ENCODE measurements around the gene HMOX1. TPM values are rescaled to one million over a fixed set of nuclear protein-coding genes. Genes with fewer than 3 reads are reported as not detected.
A peak's percentile ranks its signal among the peaks of the same experiment; 100 is the strongest.
"Not testable (repeated sequence)": the region's sequence is repeated elsewhere in the genome, so short reads cannot be mapped to it uniquely, and the experiment has no call there.

The HMOX1 gene
- total RNA-seq, 1 experiment from 2014 or later: 6.3 TPM

- no peak for DNase-seq (ENCODE audit: low read depth)
These were observed 51.5 kb downstream of the HMOX1 start for GRCh38 chr22:35432228-35432905.

- DNase-seq (ENCODE audit: low read depth): no peak
These were observed 53.3 kb downstream of the HMOX1 start for GRCh38 chr22:35434061-35434710.

DNA sequence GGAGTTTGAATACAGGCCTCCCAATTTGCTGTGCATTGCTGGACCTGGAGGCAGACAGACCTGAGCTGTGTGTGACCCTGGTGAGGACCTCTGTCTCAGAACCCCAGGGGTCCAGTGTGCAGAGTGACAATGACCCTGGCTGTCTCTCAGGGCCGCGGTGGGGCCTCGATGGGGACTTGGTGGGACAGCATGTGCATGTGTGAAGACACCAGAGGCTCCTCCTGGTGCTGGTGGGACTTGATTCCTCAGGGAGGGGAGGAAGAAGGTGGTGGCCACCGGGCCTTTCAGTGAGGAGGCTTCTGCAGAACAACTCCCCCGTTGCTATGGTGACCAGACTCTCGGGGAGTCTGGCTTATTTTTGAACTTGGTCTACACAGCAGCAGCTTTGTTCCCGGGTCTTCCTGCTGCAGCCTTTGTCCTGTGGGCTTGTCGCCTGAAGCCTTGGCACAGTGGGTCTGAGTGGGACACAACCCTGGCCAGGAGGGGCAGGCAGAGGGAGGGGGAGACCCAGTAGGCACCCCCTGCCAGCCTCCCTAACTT lies 54.4 kb downstream of the HMOX1 start:
- no peak for DNase-seq (ENCODE audit: low read depth)

DNA sequence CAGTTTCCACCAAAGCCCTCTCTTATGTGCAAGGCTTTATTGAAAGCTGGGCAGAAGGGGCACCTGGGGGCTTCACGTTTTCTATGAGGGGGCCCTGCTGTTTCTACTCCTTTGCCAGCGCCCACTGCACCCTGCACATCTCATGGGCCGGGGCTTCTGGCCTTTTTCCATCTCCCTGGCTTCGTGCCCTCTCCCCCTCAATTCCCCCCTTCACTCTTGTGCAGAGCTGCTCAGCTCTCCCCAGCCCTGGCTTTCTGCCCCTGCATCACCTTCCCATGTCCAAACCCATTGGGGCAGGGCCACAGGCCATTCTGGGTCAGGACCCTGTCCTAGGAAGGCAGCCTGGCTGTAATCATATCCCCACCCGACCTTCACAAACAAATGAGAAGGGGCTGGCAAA lies 55.5 kb downstream of the HMOX1 start:
- no peak for DNase-seq (ENCODE audit: low read depth)

GRCh38 chr22:35437049-35437448 lies 56.2 kb downstream of the HMOX1 start:
- DNase-seq (ENCODE audit: low read depth): peak; percentile 27

GRCh38 chr22:35438673-35439364 lies 57.9 kb downstream of the HMOX1 start:
- DNase-seq (ENCODE audit: low read depth): not testable (repeated sequence)

DNA sequence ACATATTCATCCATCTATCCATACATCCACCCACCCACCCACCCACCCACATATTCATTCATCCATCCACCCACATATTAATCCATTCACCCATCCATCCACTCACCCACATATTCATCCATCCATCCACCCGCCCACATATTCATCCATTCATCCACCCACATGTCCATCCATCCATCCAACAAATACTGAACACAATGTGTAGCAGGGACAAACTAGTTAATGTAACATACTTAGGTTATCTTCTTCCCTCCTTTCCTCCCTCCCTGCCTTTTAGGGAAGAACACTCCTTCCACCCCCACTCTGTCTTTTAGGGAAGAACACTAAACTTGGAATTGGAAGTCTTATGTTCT lies 58.4 kb downstream of the HMOX1 start:
- no peak for DNase-seq (ENCODE audit: low read depth)

DNA sequence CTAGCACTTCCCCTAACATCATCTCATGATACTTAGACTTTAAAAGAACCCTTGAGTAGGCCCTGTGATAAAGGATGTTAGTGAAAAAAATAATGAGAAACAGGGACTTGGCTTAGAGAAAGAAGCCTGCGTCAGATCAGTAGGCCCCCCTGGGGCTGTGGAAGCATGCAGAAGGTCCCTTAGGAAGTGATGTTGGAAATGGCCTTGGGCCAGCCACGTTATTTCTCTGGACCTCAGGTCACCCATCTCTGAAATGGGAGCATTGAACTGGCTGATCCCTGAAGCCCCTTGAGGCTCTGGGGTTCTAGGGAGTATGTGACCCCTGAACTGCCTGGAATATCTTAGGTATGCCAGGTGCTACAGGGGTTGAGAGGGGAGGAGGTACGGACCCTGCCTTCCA lies 59.2 kb downstream of the HMOX1 start:
- DNase-seq (ENCODE audit: low read depth): no peak

DNA sequence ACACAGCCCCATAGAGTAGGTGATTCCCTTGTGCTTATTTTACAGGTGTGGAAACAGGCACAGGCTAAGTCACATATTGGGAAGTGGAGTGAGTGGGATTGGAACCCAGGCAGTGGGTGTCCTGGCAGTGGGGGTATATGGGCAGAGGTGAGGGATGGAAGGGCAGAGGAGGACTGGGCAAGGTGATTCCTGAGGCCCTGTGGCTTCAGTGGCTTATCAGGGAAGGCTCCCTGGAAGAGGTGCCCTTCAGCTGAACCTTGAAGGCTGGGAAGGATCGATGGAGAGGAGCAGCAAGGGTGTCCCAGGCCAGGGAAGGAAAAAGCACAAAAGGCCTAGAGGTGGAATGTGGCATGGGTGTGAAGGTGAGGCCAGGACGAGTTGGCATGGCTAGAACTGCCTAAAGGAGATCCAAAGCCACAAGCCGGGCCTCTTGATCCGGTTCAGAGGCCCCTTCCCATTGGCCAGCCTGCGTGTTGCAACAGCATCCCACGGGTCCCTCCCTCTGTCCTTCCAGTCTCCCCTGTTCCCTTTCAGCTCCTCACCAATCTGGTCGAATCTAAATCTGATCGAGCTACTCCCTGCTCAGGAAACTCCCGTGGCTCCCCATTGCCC lies 60.7 kb downstream of the HMOX1 start:
- no peak for DNase-seq (ENCODE audit: low read depth)

GRCh38 chr22:35442471-35442870 lies 61.6 kb downstream of the HMOX1 start:
- no peak for DNase-seq (ENCODE audit: low read depth)

- DNase-seq (ENCODE audit: low read depth): no peak
These were observed 62.4 kb downstream of the HMOX1 start for GRCh38 chr22:35443338-35443737.

Other genes starting within 250 kb of the HMOX1 start
- 10.3 and 11.0 TPM in 2 replicates for gene HMGXB4, start 123.6 kb upstream of the HMOX1 start, total RNA-seq (2014; rRNA removed; shearing (Covaris generic))
- 19.9 and 25.8 TPM in 2 replicates for gene TOM1, start 81.2 kb upstream of the HMOX1 start, total RNA-seq (2014; rRNA removed; shearing (Covaris generic))
- 145 and 179 TPM in 2 replicates for gene MCM5, start 19.0 kb downstream of the HMOX1 start, total RNA-seq (2014; rRNA removed; shearing (Covaris generic))
- 0.34 and 0.54 TPM in 2 replicates for gene RASD2, start 159.7 kb downstream of the HMOX1 start, total RNA-seq (2014; rRNA removed; shearing (Covaris generic))
- gene MB, start 236.2 kb downstream of the HMOX1 start, total RNA-seq (2014; rRNA removed; shearing (Covaris generic)): 1.2 and 2.3 TPM in 2 replicates